ENCODE data around the gene TXN. TPM values are rescaled to one million over a fixed set of nuclear protein-coding genes. Genes with fewer than 3 reads are reported as not detected.

Gene TXN
- total RNA-seq (10 to 100 TPM; 38.3 to 63.4 (median 47.9) TPM), total RNA-seq (14.9 to 418 (median 31.9) reads per million in 29 experiments)
- total RNA-seq (2013) = 54.3 TPM

DNA sequence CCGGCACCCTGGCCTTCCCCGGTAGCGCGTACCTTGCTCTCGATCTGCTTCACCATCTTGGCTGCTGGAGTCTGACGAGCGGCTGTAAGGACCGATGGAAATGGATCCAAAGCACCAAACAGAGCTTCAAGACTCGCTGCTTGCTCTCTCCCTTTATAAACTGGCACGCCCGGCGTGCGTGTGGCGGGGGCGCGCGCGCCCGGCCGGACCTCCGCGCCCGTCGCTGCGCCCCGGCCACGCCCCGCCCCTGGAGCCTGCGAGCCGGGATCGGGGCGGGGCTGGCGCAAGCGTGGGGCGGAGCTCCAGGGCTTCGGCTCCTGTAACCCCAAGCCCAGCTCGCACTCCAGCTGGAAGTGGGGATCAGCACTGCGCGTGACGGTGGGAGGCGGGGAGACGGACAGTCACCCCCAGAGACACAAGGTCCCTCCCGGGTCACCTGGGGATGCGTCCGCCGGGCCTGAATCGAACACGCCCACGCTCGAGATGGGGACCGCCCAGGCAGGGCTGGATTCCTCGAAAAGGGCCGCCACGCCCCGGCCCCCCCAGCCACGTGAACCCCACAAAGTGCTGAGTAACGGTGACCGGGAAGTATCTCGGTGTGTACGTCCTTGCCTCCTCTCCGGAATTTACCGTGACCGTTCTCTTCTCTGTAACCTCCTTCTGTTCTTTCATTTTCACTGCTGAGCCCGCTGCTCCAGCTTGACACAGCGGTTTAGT, at the start of gene TXN:
Gene TXN, minus strand, starts transcription at position 128 of the 717 bp plus-strand sequence. Its CDS starts 72 bp downstream, at position 56.
- WGBS (ENCODE audit: insufficient coverage) = under 1% methylated on average over 64 of the region's 65 CpGs
- ATAC-seq (replicated peaks in 1 of 4) (peak; percentile 80 to 86 (median 84)), DNase-seq (peak; percentile 53 to 86 (median 70))
- POLR2A ChIA-PET = interaction anchor here (0.5 to 0.6 kb wide), 4 partner anchors 11 to 1211 kb away, joined by 3 to 10 read pairs (median 6); no protein-coding TSS in a partner anchor
- Histone ChIP-seq H3K9me3 (no peaks in the 10 kb centered on the region), H3K4me1 (ENCODE audit: control insufficient read depth in 1 of 2, extremely low read depth in 1 of 2, insufficient read depth in 2 of 2, low read length in 2 of 2) (peaks cover 0 to 29% of the 10 kb centered on the region in 2 experiments), H3K27ac (ENCODE audit: low read length) (peak within 1 kb of the TSS; percentile 68), H3K27me3 (replicated peaks in 1 of 2; ENCODE audit: control insufficient read depth in 2 of 2, extremely low read depth in 1 of 2, insufficient read depth in 2 of 2, low read length in 1 of 2) (no peaks in the 10 kb centered on the region), H3K4me3 (ENCODE audit: control insufficient read depth in 1 of 2, extremely low read depth in 1 of 2, low read length in 1 of 2) (peak within 1 kb of the TSS; percentile 87 to 90), H3K36me3 (ENCODE audit: control insufficient read depth in 2 of 2, extremely low read depth in 1 of 2, insufficient read depth in 1 of 2, low read length in 1 of 2) (no peaks in the 10 kb centered on the region)
- peak within 1 kb of the TSS; percentile 92 to 97 (median 96) for H3K4me3 Mint-ChIP-seq
- H3K9me3 Mint-ChIP-seq = no peaks in the 10 kb centered on the region
- CTCF ChIA-PET = interaction anchor here in 1 of 2 donors (1.0 kb wide), 1 partner anchor 73 kb away, joined by 3 read pairs; no protein-coding TSS in a partner anchor
- no peaks in the 10 kb centered on the region for H3K27me3 Mint-ChIP-seq
- peak within 1 kb of the TSS; percentile 95 to 96 for H3K27ac Mint-ChIP-seq
- H3K4me1 Mint-ChIP-seq = peaks cover 34 to 40% (median 37%) of the 10 kb centered on the region in 3 donors
- no peaks in the 10 kb centered on the region for H3K36me3 Mint-ChIP-seq

DNA sequence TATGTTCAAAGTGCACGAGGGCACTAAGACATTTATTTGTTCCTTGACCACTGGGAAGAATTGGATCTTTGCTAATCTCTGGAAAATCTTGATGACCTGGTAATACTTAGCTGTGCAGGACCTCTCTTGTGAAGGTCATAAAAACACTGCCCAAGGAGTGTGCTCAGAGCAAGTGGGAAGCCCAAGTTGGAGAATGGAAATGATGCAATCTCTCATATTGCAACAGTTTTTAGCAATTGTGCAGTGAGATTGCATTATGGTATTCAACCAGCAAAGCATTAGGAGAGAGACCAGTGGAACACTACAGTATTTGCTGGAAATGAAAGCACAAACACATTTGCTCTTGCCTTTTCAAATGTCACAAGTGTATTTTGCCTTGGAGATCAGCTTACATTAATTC, 46.8 kb upstream of the TXN start:
- Mint-ChIP-seq H3K4me3 (no peak overlapping the region), H3K36me3 (no peaks in the 10 kb centered on the region), H3K9me3 (no peaks in the 10 kb centered on the region), H3K27ac (no peak overlapping the region), H3K27me3 (peaks cover 9 to 23% of the 10 kb centered on the region in 2 donors), H3K4me1 (peaks cover 0 to 2% (median under 1%) of the 10 kb centered on the region in 3 donors)
- no peaks in the 10 kb centered on the region for H3K36me3 ChIP-seq (ENCODE audit: control insufficient read depth in 2 of 2, extremely low read depth in 1 of 2, insufficient read depth in 1 of 2, low read length in 1 of 2)
- ChIA-PET POLR2A (no interaction called here), CTCF (no interaction called here)
- peaks cover 0 to 3% of the 10 kb centered on the region in 2 experiments for H3K27me3 ChIP-seq (replicated peaks in 1 of 2; ENCODE audit: control insufficient read depth in 2 of 2, extremely low read depth in 1 of 2, insufficient read depth in 2 of 2, low read length in 1 of 2)
- no peaks in the 10 kb centered on the region for H3K9me3 ChIP-seq
- peaks cover 0 to 6% of the 10 kb centered on the region in 2 experiments for H3K4me1 ChIP-seq (ENCODE audit: control insufficient read depth in 1 of 2, extremely low read depth in 1 of 2, insufficient read depth in 2 of 2, low read length in 2 of 2)
- no peak overlapping the region for H3K27ac ChIP-seq (ENCODE audit: low read length)
- no peak for ATAC-seq (replicated peaks in 1 of 4)
- WGBS (ENCODE audit: insufficient coverage) = 67% methylated on average over 1 of the region's 1 CpG
- no peak for DNase-seq
- no peak overlapping the region for H3K4me3 ChIP-seq (ENCODE audit: control insufficient read depth in 1 of 2, extremely low read depth in 1 of 2, low read length in 1 of 2)

DNA sequence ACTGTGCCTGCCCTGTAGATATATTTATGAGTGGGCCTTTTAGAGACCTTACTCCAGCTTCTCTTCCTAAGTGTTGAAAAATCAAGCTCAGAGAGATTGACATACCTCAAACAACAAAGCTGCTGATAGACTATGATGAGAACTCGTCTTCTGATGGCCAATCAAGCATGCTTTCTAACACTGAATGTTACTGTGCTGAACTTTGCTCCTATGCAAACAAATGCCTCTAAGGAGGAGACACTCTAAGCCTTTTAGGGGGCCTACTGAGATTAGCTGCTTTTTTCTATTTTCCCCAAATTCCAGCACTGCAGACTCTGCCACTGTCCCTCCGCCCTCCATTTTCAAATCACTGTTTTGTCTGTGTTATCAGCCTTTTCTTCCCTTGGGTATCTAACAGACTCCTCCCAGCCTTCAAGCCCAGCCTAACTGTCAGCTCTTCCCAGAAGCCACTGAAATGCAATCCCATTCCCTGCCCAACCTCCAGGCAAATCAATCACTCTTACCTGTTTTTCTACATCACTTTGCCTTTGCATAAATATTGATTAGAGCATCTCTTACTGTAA, 41.8 kb upstream of the TXN start:
- H3K27ac ChIP-seq (ENCODE audit: low read length) = no peak overlapping the region
- WGBS (ENCODE audit: insufficient coverage) = 64% methylated on average over 2 of the region's 2 CpGs
- no peak overlapping the region for H3K27ac Mint-ChIP-seq
- H3K36me3 Mint-ChIP-seq = no peaks in the 10 kb centered on the region
- peaks cover 0 to 6% of the 10 kb centered on the region in 2 experiments for H3K27me3 ChIP-seq (replicated peaks in 1 of 2; ENCODE audit: control insufficient read depth in 2 of 2, extremely low read depth in 1 of 2, insufficient read depth in 2 of 2, low read length in 1 of 2)
- POLR2A ChIA-PET = no interaction called here
- no peak overlapping the region for H3K4me3 Mint-ChIP-seq
- H3K9me3 Mint-ChIP-seq = no peaks in the 10 kb centered on the region
- H3K9me3 ChIP-seq = no peaks in the 10 kb centered on the region
- CTCF ChIA-PET = no interaction called here
- no peak overlapping the region for H3K4me3 ChIP-seq (ENCODE audit: control insufficient read depth in 1 of 2, extremely low read depth in 1 of 2, low read length in 1 of 2)
- DNase-seq (no peak), ATAC-seq (replicated peaks in 1 of 4) (no peak)
- no peaks in the 10 kb centered on the region for H3K36me3 ChIP-seq (ENCODE audit: control insufficient read depth in 2 of 2, extremely low read depth in 1 of 2, insufficient read depth in 1 of 2, low read length in 1 of 2)
- H3K4me1 Mint-ChIP-seq = no peaks in the 10 kb centered on the region
- H3K27me3 Mint-ChIP-seq = peaks cover 8 to 22% of the 10 kb centered on the region in 2 donors
- no peaks in the 10 kb centered on the region for H3K4me1 ChIP-seq (ENCODE audit: control insufficient read depth in 1 of 2, extremely low read depth in 1 of 2, insufficient read depth in 2 of 2, low read length in 2 of 2)

DNA sequence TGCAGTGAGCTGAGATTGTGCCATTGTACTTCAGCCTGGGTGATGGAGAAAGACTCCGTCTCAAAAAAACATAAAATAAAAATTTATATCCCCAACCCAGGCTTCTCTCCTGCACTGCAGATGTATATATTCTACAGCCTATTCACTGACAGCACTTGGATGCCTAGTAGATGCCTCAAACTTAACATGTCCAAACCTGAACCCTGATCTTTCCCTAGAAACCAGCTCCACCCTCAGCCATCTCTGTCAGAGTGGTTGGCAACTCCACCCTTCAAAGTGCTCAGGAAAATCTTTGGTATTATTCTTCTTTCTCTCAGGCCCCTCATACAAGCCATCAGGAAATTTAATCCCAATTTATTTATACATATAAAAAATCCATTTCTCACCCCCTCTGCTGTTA, 36.9 kb upstream of the TXN start:
- no peak for DNase-seq
- peaks cover 0 to 3% of the 10 kb centered on the region in 2 experiments for H3K27me3 ChIP-seq (replicated peaks in 1 of 2; ENCODE audit: control insufficient read depth in 2 of 2, extremely low read depth in 1 of 2, insufficient read depth in 2 of 2, low read length in 1 of 2)
- H3K4me3 ChIP-seq (ENCODE audit: control insufficient read depth in 1 of 2, extremely low read depth in 1 of 2, low read length in 1 of 2) = no peak overlapping the region
- no peak overlapping the region for H3K27ac ChIP-seq (ENCODE audit: low read length)
- no peaks in the 10 kb centered on the region for H3K36me3 ChIP-seq (ENCODE audit: control insufficient read depth in 2 of 2, extremely low read depth in 1 of 2, insufficient read depth in 1 of 2, low read length in 1 of 2)
- no CpG with 5 or more reads among the region's 1 CpG for WGBS (ENCODE audit: insufficient coverage)
- no peaks in the 10 kb centered on the region for H3K9me3 ChIP-seq
- no peak overlapping the region for H3K4me3 Mint-ChIP-seq
- H3K36me3 Mint-ChIP-seq = no peaks in the 10 kb centered on the region
- ChIA-PET POLR2A (no interaction called here), CTCF (no interaction called here)
- H3K9me3 Mint-ChIP-seq = no peaks in the 10 kb centered on the region
- no peaks in the 10 kb centered on the region for H3K4me1 Mint-ChIP-seq
- H3K27ac Mint-ChIP-seq = no peak overlapping the region
- no peaks in the 10 kb centered on the region for H3K4me1 ChIP-seq (ENCODE audit: control insufficient read depth in 1 of 2, extremely low read depth in 1 of 2, insufficient read depth in 2 of 2, low read length in 2 of 2)
- no peak for ATAC-seq (replicated peaks in 1 of 4)
- H3K27me3 Mint-ChIP-seq = peaks cover 0 to 6% of the 10 kb centered on the region in 2 donors

DNA sequence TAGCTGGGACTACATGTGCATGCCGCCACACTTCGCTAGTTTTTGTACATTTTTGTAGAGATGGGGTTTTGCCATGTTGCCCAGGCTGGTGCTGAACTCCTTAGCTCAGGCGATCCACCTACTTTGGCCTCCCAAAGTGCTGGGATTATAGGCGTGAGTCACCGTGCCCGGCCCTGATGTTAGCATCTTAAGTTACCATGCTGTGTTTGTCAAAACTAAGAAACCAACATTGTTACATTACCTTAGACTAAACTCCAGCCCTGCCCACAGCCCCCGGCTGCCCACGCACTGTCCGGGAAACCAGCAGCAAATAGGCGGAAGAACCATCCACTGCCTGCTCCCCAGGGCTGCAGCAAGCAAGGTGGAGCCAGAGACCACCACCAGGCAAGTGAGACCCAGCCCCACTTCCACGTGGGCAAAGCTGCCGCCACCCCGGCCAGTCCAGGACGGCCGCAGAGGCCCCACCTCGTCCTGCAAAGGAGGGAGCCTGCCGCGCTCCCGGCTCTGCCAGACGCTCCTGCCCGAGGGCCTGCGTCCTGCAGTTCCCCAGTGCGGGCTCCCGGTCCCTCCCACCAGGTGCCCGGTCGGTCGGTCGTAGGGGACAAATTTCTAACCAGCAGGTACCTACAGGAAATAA, 35.7 kb upstream of the TXN start:
- no peaks in the 10 kb centered on the region for H3K4me1 Mint-ChIP-seq
- ATAC-seq (replicated peaks in 1 of 4) (no peak), DNase-seq (no peak)
- H3K4me3 ChIP-seq (ENCODE audit: control insufficient read depth in 1 of 2, extremely low read depth in 1 of 2, low read length in 1 of 2) = no peak overlapping the region
- H3K27me3 ChIP-seq (replicated peaks in 1 of 2; ENCODE audit: control insufficient read depth in 2 of 2, extremely low read depth in 1 of 2, insufficient read depth in 2 of 2, low read length in 1 of 2) = no peaks in the 10 kb centered on the region
- H3K9me3 ChIP-seq = no peaks in the 10 kb centered on the region
- no peaks in the 10 kb centered on the region for H3K36me3 Mint-ChIP-seq
- no peaks in the 10 kb centered on the region for H3K36me3 ChIP-seq (ENCODE audit: control insufficient read depth in 2 of 2, extremely low read depth in 1 of 2, insufficient read depth in 1 of 2, low read length in 1 of 2)
- H3K9me3 Mint-ChIP-seq = no peaks in the 10 kb centered on the region
- CTCF ChIA-PET = no interaction called here
- H3K4me3 Mint-ChIP-seq = no peak overlapping the region
- no peak overlapping the region for H3K27ac Mint-ChIP-seq
- H3K27me3 Mint-ChIP-seq = peaks cover 0 to 6% of the 10 kb centered on the region in 2 donors
- H3K27ac ChIP-seq (ENCODE audit: low read length) = no peak overlapping the region
- POLR2A ChIA-PET = no interaction called here
- 89% methylated on average over 19 of the region's 28 CpGs for WGBS (ENCODE audit: insufficient coverage)
- H3K4me1 ChIP-seq (ENCODE audit: control insufficient read depth in 1 of 2, extremely low read depth in 1 of 2, insufficient read depth in 2 of 2, low read length in 2 of 2) = no peaks in the 10 kb centered on the region

DNA sequence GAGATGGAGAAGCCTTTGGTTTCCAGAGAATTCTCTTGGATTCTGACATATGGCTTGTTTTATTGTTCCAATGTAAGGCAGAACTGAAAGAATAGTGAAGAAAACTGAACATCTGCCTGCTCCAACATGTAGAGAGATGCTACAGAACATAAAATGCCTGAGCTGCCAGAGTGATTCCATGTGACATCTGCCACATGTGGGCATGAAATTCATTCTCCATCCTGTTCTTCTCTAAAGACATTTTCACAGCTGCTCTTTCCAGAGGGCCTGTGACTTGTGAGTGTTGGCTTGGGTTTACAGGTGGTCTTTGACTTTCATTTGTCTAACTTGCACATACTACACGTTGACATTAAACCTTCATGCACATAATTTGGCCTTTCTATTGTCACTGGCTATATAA, 33.7 kb upstream of the TXN start:
- DNase-seq = no peak
- peaks cover 0 to 9% of the 10 kb centered on the region in 2 donors for H3K27me3 Mint-ChIP-seq
- CTCF ChIA-PET = no interaction called here

More for the DNA sequence above, 33.7 kb upstream of the TXN start:
- Histone ChIP-seq H3K9me3 (no peaks in the 10 kb centered on the region), H3K27ac (ENCODE audit: low read length) (no peak overlapping the region), H3K36me3 (ENCODE audit: control insufficient read depth in 2 of 2, extremely low read depth in 1 of 2, insufficient read depth in 1 of 2, low read length in 1 of 2) (no peaks in the 10 kb centered on the region), H3K27me3 (replicated peaks in 1 of 2; ENCODE audit: control insufficient read depth in 2 of 2, extremely low read depth in 1 of 2, insufficient read depth in 2 of 2, low read length in 1 of 2) (no peaks in the 10 kb centered on the region), H3K4me3 (ENCODE audit: control insufficient read depth in 1 of 2, extremely low read depth in 1 of 2, low read length in 1 of 2) (no peak overlapping the region), H3K4me1 (ENCODE audit: control insufficient read depth in 1 of 2, extremely low read depth in 1 of 2, insufficient read depth in 2 of 2, low read length in 2 of 2) (no peaks in the 10 kb centered on the region)
- H3K36me3 Mint-ChIP-seq = no peaks in the 10 kb centered on the region
- no peak overlapping the region for H3K27ac Mint-ChIP-seq
- WGBS (ENCODE audit: insufficient coverage) = no CpG with 5 or more reads among the region's 1 CpG
- no peak for ATAC-seq (replicated peaks in 1 of 4)
- POLR2A ChIA-PET = no interaction called here
- H3K4me1 Mint-ChIP-seq = no peaks in the 10 kb centered on the region
- H3K9me3 Mint-ChIP-seq = no peaks in the 10 kb centered on the region
- no peak overlapping the region for H3K4me3 Mint-ChIP-seq

All from T-cell (primary cell).